Immature natural killer cell (primary cell): ENCODE data around the gene PLEKHA1. TPM values are rescaled to one million over a fixed set of nuclear protein-coding genes. Genes with fewer than 3 reads are reported as not detected.

Source experiments
- DNase-seq, 3 donors: peaks; one replicate each; pipeline ENCODE4 v3.0.0; 2022; ENCODE audit warnings: mixed read lengths in 1 of 3
- H3K27ac Mint-ChIP-seq, 6 donors: one replicate each; pipeline ENCODE4 v1.8.0; 2020; ENCODE audit warnings: mixed read lengths in 6 of 6, mild to moderate bottlenecking in 5 of 6, inconsistent platforms in 4 of 6, moderate library complexity in 3 of 6
- H3K27me3 Mint-ChIP-seq, 3 donors: one replicate each; pipeline ENCODE4 v1.8.0; 2020 to 2021; ENCODE audit warnings: low read depth in 3 of 3, mild to moderate bottlenecking in 3 of 3, mixed read lengths in 3 of 3, moderate library complexity in 3 of 3, inconsistent platforms in 1 of 3
- H3K36me3 Mint-ChIP-seq, 3 donors: one replicate each; pipeline ENCODE4 v1.8.0; 2020; ENCODE audit warnings: mixed read lengths in 3 of 3, inconsistent platforms in 2 of 3, mild to moderate bottlenecking in 2 of 3
- H3K4me1 Mint-ChIP-seq, 2 donors: one replicate each; pipeline ENCODE4 v1.8.0; 2020; ENCODE audit warnings: inconsistent platforms in 2 of 2, mild to moderate bottlenecking in 2 of 2, mixed read lengths in 2 of 2, moderate library complexity in 1 of 2
- H3K4me3 Mint-ChIP-seq, 5 donors: one replicate each; pipeline ENCODE4 v1.8.0; 2020; ENCODE audit warnings: mild to moderate bottlenecking in 5 of 5, mixed read lengths in 5 of 5, inconsistent platforms in 3 of 5, moderate library complexity in 3 of 5
- H3K9me3 Mint-ChIP-seq, 6 donors: one replicate each; pipeline ENCODE4 v1.8.0; 2020; ENCODE audit warnings: mild to moderate bottlenecking in 6 of 6, mixed read lengths in 6 of 6, inconsistent platforms in 4 of 6, moderate library complexity in 3 of 6
- polyA plus RNA-seq, 3 donors: library from polyadenylated mRNA; unstranded; fragments of 300-500 nt; fragmentation: Illumina TruSeq; gene quantifications; one replicate each; pipeline ENCODE4 v1.2.3, GENCODE V29; 2021

Gene PLEKHA1
- polyA plus RNA-seq, 3 donors from 2014 or later: 134 to 142 (median 140) TPM

DNA sequence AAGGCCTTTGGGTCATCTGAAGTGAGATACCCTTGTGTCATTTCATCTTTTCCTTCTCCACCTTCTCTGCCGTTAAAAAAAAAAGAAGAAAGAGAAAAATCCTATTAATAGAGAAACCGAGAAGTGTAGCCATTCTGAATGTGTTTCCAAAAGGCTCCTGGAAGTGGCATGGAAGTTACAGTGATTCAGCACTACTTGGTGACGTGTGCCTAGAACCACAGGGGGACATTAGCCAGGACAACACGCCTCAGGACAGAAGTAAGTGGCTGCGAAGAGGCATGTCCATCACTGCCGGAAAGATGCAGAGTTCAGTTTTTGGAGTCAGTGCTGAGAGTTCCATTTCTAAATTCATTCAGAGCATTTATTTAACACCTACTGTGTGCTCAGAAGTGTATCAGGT, 93.2 kb downstream of the PLEKHA1 start:
- no peaks in the 10 kb centered on the region for H3K36me3 Mint-ChIP-seq
- no peaks in the 10 kb centered on the region for H3K9me3 Mint-ChIP-seq
- H3K4me3 Mint-ChIP-seq: no peak overlapping the region
- no peak for DNase-seq
- no peak overlapping the region for H3K27ac Mint-ChIP-seq
- peaks cover 4 to 16% (median 8%) of the 10 kb centered on the region in 3 donors for H3K27me3 Mint-ChIP-seq
- peaks cover 4 to 6% of the 10 kb centered on the region in 2 donors for H3K4me1 Mint-ChIP-seq

- H3K4me1 Mint-ChIP-seq: peaks cover 0 to 2% of the 10 kb centered on the region in 2 donors
- peaks cover 3 to 10% (median 3%) of the 10 kb centered on the region in 3 donors for H3K27me3 Mint-ChIP-seq
- H3K36me3 Mint-ChIP-seq: no peaks in the 10 kb centered on the region
- H3K27ac Mint-ChIP-seq: no peak overlapping the region
- H3K4me3 Mint-ChIP-seq: no peak overlapping the region
- H3K9me3 Mint-ChIP-seq: no peaks in the 10 kb centered on the region
- no peak for DNase-seq
These were observed 93.9 kb downstream of the PLEKHA1 start for GRCh38 chr10:122468307-122468925.

- Mint-ChIP-seq H3K9me3 (no peaks in the 10 kb centered on the region), H3K4me1 (no peaks in the 10 kb centered on the region), H3K27me3 (peaks cover 3 to 10% (median 10%) of the 10 kb centered on the region in 3 donors), H3K27ac (no peak overlapping the region), H3K36me3 (no peaks in the 10 kb centered on the region), H3K4me3 (no peak overlapping the region)
- DNase-seq: no peak
These were observed 94.6 kb downstream of the PLEKHA1 start for GRCh38 chr10:122468926-122469781.

GRCh38 chr10:122469848-122470247, 95.3 kb downstream of the PLEKHA1 start:
- Mint-ChIP-seq H3K9me3 (no peaks in the 10 kb centered on the region), H3K36me3 (no peaks in the 10 kb centered on the region), H3K27me3 (peaks cover 3 to 15% (median 12%) of the 10 kb centered on the region in 3 donors), H3K4me1 (no peaks in the 10 kb centered on the region), H3K4me3 (no peak overlapping the region), H3K27ac (no peak overlapping the region)
- DNase-seq: no peak

DNA sequence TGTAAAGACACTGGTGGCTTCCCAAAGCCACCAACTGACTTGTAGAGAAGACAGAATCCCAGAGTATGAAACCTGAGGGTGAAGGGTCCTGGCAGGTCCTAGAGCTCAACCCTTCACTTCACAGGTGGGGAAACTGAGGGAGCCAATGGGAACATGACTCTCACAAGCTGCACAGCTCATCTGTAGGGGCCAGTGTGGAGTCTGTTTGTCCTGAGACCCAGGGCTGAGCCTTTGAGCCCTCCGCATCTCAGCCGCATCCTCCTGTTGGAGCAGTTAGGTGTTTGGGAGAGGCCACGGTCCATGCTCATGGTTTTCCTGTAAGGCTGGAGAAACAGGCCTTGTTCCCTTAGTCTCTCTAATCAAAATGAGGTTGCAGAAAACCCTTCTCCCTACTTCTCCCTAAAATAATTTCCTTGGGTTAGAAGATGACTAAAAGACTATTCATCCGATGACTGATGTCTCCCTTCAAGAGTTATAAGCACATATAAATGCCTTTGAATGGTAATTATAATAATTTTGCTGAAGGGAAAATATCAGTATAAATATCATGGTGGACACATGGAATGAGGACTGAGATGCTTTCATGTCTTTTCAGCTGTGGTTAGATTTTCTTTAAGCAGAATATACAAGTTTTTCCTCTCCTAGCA, 97.1 kb downstream of the PLEKHA1 start:
- Mint-ChIP-seq H3K27me3 (peaks cover 3 to 15% (median 12%) of the 10 kb centered on the region in 3 donors), H3K9me3 (no peaks in the 10 kb centered on the region), H3K27ac (no peak overlapping the region), H3K4me3 (no peak overlapping the region), H3K36me3 (no peaks in the 10 kb centered on the region), H3K4me1 (no peaks in the 10 kb centered on the region)
- DNase-seq: no peak

- DNase-seq: no peak
- no peaks in the 10 kb centered on the region for H3K36me3 Mint-ChIP-seq
- no peaks in the 10 kb centered on the region for H3K9me3 Mint-ChIP-seq
- no peak overlapping the region for H3K4me3 Mint-ChIP-seq
- H3K27me3 Mint-ChIP-seq: peaks cover 3 to 15% (median 12%) of the 10 kb centered on the region in 3 donors
- no peak overlapping the region for H3K27ac Mint-ChIP-seq
- H3K4me1 Mint-ChIP-seq: no peaks in the 10 kb centered on the region
These were observed 98.6 kb downstream of the PLEKHA1 start for GRCh38 chr10:122473116-122473515.

DNA sequence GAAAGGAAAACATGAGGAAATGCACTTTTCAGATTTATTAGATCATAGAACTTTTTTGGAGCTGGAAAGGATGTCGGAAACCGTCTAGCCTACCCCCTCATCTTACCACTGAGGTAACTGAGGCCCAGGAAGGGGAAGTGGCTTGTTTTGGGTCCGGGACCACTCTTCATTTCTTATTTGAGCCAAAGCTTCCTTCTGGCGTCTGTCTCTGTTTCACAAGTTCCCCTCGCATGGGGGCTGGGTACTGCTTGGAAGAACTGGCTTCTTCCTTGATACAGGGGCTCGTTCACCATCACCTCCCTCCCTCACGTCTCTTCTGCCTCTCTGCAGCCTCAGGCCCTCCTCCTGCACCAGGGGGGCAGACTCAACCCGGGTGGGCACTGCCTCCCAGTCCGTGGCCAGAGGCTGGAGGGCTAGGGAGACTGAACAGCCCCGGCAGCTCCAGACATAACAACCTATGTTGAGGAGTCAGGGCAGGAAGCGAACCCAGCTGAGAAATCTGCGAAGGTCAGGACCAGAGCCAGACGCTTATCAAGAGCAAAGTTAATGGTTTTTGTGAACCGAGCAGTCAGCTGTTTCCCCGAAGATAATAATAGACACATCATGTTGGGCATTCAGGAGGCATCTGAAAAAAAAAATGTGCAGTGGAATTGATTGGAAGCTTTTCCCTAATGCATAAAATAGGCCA, 99.8 kb downstream of the PLEKHA1 start:
- Mint-ChIP-seq H3K4me3 (no peak overlapping the region), H3K36me3 (no peaks in the 10 kb centered on the region), H3K27me3 (peaks cover 3 to 15% (median 12%) of the 10 kb centered on the region in 3 donors), H3K9me3 (no peaks in the 10 kb centered on the region), H3K4me1 (no peaks in the 10 kb centered on the region), H3K27ac (no peak overlapping the region)
- DNase-seq: no peak

DNA sequence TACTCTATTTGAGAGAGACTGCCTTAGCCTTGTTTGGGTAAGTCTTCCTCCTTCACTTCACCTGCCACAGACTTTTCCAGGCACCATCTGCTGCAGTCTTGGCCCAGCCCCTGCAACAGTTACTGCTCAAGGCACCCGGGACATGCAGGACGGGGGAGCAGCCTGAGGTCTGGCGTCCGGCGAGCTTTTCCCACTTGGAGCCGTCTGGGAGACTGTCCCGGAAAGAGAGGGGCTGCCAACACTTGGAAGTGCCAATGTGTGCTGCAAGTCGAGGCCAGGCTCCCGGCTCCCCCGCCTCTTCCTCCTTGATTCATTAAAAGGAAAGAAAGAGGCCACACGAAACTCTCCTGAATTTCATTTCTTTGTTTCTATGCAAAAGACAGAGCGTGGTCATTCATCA, 100.6 kb downstream of the PLEKHA1 start:
- DNase-seq: no peak
- H3K27ac Mint-ChIP-seq: no peak overlapping the region
- no peaks in the 10 kb centered on the region for H3K4me1 Mint-ChIP-seq
- no peaks in the 10 kb centered on the region for H3K9me3 Mint-ChIP-seq
- no peaks in the 10 kb centered on the region for H3K36me3 Mint-ChIP-seq
- H3K27me3 Mint-ChIP-seq: peaks cover 1 to 15% (median 12%) of the 10 kb centered on the region in 3 donors
- no peak overlapping the region for H3K4me3 Mint-ChIP-seq

DNA sequence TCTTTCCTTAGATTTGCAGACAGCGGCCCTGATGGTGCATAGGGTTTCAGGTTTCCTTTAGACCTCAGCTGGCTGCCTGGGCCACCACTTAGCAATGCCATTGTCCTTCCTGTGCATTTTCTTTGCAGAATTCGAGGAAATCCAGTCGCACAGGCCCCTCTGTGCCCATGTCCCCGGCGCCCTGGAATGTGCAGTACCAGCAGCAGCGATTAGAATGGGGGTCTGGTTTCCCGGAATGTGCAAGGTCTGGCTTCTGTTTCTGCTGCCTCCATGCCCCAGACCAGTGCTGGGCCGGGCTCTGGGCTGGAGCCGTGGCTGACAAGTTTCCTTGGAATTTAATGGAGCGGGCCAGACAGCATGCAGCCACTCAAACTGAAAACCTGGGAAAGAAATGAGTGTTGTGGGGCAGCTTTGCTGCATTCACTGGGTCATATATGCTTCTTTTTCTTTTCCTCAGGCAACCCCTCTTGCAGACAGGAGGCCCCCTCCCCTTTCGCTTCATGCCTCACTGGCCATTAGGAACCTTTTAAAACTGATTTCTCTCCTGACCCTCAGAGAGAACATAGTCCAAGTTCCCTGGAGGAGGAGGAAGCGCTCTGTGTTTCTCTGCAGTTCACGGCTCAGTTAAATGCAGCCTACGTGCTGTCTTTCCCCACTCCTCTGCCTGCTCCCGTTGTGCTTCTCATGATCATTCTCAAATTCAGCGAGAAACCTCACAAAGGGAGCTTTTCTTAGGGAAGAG, 101.3 kb downstream of the PLEKHA1 start:
- peaks cover 1 to 11% (median 9%) of the 10 kb centered on the region in 3 donors for H3K27me3 Mint-ChIP-seq
- H3K4me1 Mint-ChIP-seq: no peaks in the 10 kb centered on the region
- no peak overlapping the region for H3K27ac Mint-ChIP-seq
- H3K4me3 Mint-ChIP-seq: no peak overlapping the region
- DNase-seq: no peak
- H3K9me3 Mint-ChIP-seq: no peaks in the 10 kb centered on the region
- H3K36me3 Mint-ChIP-seq: no peaks in the 10 kb centered on the region

DNA sequence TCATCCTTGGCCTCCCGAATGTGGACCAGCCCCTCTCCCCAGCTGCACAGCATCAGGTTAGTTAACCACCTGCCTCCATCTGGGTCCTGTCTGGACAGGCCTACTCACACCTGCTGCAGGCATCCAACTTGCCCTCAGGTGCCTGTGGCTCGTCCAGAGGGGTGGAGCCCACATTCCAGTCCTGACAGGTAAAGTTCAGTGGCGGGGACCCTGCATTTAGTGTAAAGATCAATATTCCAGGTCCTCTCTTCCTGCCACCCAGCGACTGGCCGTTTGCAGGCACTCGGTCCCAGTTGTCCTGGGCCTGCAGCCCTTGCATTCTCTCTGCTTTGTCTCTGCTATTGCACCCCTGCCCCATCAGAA, 101.8 kb downstream of the PLEKHA1 start:
- DNase-seq: no peak
- Mint-ChIP-seq H3K36me3 (no peaks in the 10 kb centered on the region), H3K9me3 (no peaks in the 10 kb centered on the region), H3K27me3 (peaks cover under 1 to 12% (median 9%) of the 10 kb centered on the region in 3 donors), H3K4me3 (no peak overlapping the region), H3K4me1 (no peaks in the 10 kb centered on the region), H3K27ac (no peak overlapping the region)

DNA sequence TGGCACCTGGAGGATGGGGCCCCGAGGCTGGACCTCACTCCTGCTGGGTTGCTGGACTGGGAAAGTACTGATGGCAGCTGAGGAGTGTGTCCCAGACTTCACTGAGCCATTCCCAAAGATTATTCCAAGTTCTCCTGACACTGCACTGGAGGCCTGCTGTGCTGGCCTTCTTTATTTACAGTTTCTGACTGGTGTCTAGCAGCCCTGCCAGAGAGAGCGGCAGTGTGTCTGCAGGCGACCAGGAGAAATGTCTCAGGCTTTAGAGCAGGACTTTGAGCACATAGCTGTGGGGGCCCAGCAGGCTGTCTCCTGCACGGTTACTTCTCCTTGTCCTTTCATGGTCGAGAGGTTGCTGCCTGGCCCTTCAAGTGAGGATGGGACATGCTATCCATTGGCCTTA, 102.9 kb downstream of the PLEKHA1 start:
- no peaks in the 10 kb centered on the region for H3K9me3 Mint-ChIP-seq
- peaks cover 0 to 15% (median 9%) of the 10 kb centered on the region in 3 donors for H3K27me3 Mint-ChIP-seq
- no peak overlapping the region for H3K4me3 Mint-ChIP-seq
- no peaks in the 10 kb centered on the region for H3K4me1 Mint-ChIP-seq
- no peaks in the 10 kb centered on the region for H3K36me3 Mint-ChIP-seq
- no peak overlapping the region for H3K27ac Mint-ChIP-seq
- DNase-seq: no peak

DNA sequence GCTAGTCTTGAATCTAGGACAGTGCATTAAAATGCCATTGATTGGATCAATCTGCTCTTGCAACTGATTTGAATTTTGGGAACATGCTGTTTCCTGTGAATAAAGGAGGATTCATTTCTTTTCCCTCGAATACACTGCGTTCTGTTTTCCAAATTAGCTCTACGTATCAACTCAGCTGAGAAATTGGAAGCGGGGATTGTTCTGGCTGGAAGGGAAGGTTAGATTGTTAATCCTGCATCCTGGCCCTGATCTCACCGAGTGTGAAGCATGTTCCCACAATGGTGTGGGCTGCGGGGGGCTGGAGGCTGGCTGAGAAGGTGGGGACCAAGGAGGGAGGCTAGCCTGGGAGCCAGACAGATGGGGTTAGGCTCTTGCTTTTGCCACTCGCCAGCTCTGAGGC, 104.5 kb downstream of the PLEKHA1 start:
- peaks cover 0 to 10% (median 4%) of the 10 kb centered on the region in 3 donors for H3K27me3 Mint-ChIP-seq
- no peak for DNase-seq
- no peaks in the 10 kb centered on the region for H3K36me3 Mint-ChIP-seq
- no peaks in the 10 kb centered on the region for H3K4me1 Mint-ChIP-seq
- H3K9me3 Mint-ChIP-seq: no peaks in the 10 kb centered on the region
- no peak overlapping the region for H3K27ac Mint-ChIP-seq
- no peak overlapping the region for H3K4me3 Mint-ChIP-seq

DNA sequence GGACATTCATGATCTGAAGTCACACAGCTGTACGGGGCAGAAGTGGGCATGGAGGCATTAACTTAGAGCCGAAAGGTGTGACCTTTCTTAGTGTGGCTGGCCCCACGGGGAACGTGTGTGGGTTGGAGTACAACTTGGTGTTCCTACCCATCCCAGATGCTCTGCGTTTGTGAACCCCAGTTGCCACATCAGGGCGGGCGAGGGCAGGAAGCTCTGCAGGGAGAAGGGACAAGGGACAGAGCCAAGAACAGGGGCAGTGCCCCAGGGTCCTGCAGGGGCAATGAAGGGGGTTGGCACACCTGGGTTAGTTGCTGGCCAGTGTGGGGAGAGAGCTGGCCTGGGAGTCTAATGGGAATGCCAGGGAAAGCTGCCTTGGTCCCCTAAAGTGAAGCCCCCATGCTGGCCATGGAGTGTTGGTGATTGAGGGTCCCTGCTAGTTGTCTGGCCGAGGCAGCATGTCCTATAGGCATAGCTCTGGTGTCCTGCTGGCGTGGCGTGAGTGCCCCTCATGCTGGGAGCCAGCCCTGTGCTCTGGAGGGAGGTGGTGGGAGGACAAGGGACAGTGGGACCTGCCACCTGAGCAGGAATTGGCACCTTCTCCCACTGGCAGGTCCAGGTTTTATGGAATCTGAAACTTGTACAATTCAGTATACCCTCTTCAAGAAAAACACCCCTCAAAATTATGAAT, 105.8 kb downstream of the PLEKHA1 start:
- H3K27ac Mint-ChIP-seq: no peak overlapping the region
- no peak for DNase-seq

More for the DNA sequence above, 105.8 kb downstream of the PLEKHA1 start:
- peaks cover 0 to 5% (median 3%) of the 10 kb centered on the region in 3 donors for H3K27me3 Mint-ChIP-seq
- H3K4me1 Mint-ChIP-seq: no peaks in the 10 kb centered on the region
- no peaks in the 10 kb centered on the region for H3K36me3 Mint-ChIP-seq
- H3K9me3 Mint-ChIP-seq: no peaks in the 10 kb centered on the region
- no peak overlapping the region for H3K4me3 Mint-ChIP-seq
